H9 (cell line): ENCODE data around the gene GAMT. TPM values are rescaled to one million over a fixed set of nuclear protein-coding genes. Genes with fewer than 3 reads are reported as not detected.

Experiments
- DNase-seq: peaks from one replicate; pipeline ENCODE4 v3.0.0-alpha.2; 2017
- H2AFZ ChIP-seq: one replicate; pipeline ENCODE4 v1.6.1; 2013; ENCODE audit warnings: mild to moderate bottlenecking, low read length, control low read depth, moderate library complexity
- H2AK5ac ChIP-seq: 2 replicates; pipeline ENCODE4 v1.6.1; 2013; ENCODE audit warnings: low read length, control low read depth, mixed read lengths; ENCODE audit not compliant: insufficient read length
- H2BK120ac ChIP-seq: one replicate; pipeline ENCODE4 v1.6.1; 2013; ENCODE audit warnings: low read depth, mild to moderate bottlenecking, low read length, control low read depth, inconsistent platforms; ENCODE audit not compliant: poor library complexity, severe bottlenecking
- H2BK12ac ChIP-seq: 2 replicates; pipeline ENCODE4 v1.6.1; 2013; ENCODE audit warnings: low read length, control low read depth, mixed read lengths, low read depth; ENCODE audit not compliant: insufficient read length
- H2BK15ac ChIP-seq: 2 replicates; pipeline ENCODE4 v1.6.1; 2013; ENCODE audit warnings: low read depth, low read length, control low read depth
- H2BK20ac ChIP-seq: one replicate; pipeline ENCODE4 v1.6.1; 2013; ENCODE audit warnings: low read depth, mild to moderate bottlenecking, low read length, control low read depth, inconsistent platforms; ENCODE audit not compliant: poor library complexity, severe bottlenecking
- H2BK5ac ChIP-seq: 2 replicates; pipeline ENCODE4 v1.6.1; 2013; ENCODE audit warnings: low read length, control low read depth, mixed read lengths; ENCODE audit not compliant: insufficient read length
- H3K14ac ChIP-seq: 2 replicates; pipeline ENCODE4 v1.6.1; 2013; ENCODE audit warnings: low read length, control low read depth; ENCODE audit not compliant: insufficient read depth
- H3K18ac ChIP-seq: 2 replicates; pipeline ENCODE4 v1.6.1; 2013; ENCODE audit warnings: low read depth, mild to moderate bottlenecking, mixed read lengths, low read length, control low read depth; ENCODE audit not compliant: insufficient read length
- H3K23ac ChIP-seq: 2 replicates; pipeline ENCODE4 v1.6.1; 2013; ENCODE audit warnings: low read length, control low read depth, mixed read lengths, low read depth; ENCODE audit not compliant: insufficient read length
- H3K23me2 ChIP-seq: 2 replicates; pipeline ENCODE4 v1.6.1; 2013; ENCODE audit warnings: low read depth, mild to moderate bottlenecking, mixed read lengths, low read length, control low read depth; ENCODE audit not compliant: insufficient read length, poor library complexity, severe bottlenecking
- H3K27ac ChIP-seq: 2 replicates; pipeline ENCODE4 v1.5.1; 2013; ENCODE audit warnings: low read length, control low read depth, mixed read lengths, low read depth; ENCODE audit not compliant: insufficient read length
- H3K27me3 ChIP-seq: 2 replicates; pipeline ENCODE4 v1.6.1; 2013; ENCODE audit warnings: low read length, control low read depth, inconsistent platforms; ENCODE audit not compliant: insufficient read depth
- H3K4ac ChIP-seq: 2 replicates; pipeline ENCODE4 v1.6.1; 2013; ENCODE audit warnings: low read depth, mild to moderate bottlenecking, control low read depth, inconsistent platforms, low read length, moderate library complexity
- H3K4me1 ChIP-seq: 2 replicates; pipeline ENCODE4 v1.6.1; 2013; ENCODE audit warnings: low read length, control low read depth, inconsistent platforms; ENCODE audit not compliant: insufficient read depth
- H3K4me2 ChIP-seq: 2 replicates; pipeline ENCODE4 v1.6.1; 2013; ENCODE audit warnings: low read length, control low read depth, mixed read lengths; ENCODE audit not compliant: insufficient read length, insufficient read depth
- H3K56ac ChIP-seq: 2 replicates; pipeline ENCODE4 v1.6.1; 2013; ENCODE audit warnings: low read depth, mild to moderate bottlenecking, mixed read lengths, low read length, control low read depth; ENCODE audit not compliant: insufficient read length
- H3K79me1 ChIP-seq: 2 replicates; pipeline ENCODE4 v1.6.1; 2013; ENCODE audit warnings: low read depth, mild to moderate bottlenecking, moderate library complexity, low read length, control low read depth, inconsistent platforms; ENCODE audit not compliant: insufficient read depth, poor library complexity, severe bottlenecking
- H3K79me2 ChIP-seq: 2 replicates; pipeline ENCODE4 v1.6.1; 2013; ENCODE audit warnings: low read length, control low read depth, inconsistent platforms; ENCODE audit not compliant: insufficient read depth
- H3K9ac ChIP-seq: 2 replicates; pipeline ENCODE4 v1.6.1; 2013; ENCODE audit warnings: low read length, control low read depth, mixed read lengths; ENCODE audit not compliant: insufficient read length; ENCODE audit errors: extremely low read depth
- H3K9me3 ChIP-seq: one replicate; pipeline ENCODE4 v1.6.1; 2013; ENCODE audit warnings: low read depth, low read length, inconsistent platforms; ENCODE audit not compliant: control insufficient read depth
- H3T11ph ChIP-seq: one replicate; pipeline ENCODE4 v1.6.1; 2013; ENCODE audit warnings: mild to moderate bottlenecking, low read length, control low read depth, inconsistent platforms
- H4K20me1 ChIP-seq: one replicate; pipeline ENCODE4 v1.6.1; 2013; ENCODE audit not compliant: control insufficient read depth, insufficient read length, insufficient read depth
- H4K5ac ChIP-seq: 2 replicates; pipeline ENCODE4 v1.6.1; 2013; ENCODE audit warnings: low read depth, mild to moderate bottlenecking, mixed read lengths, low read length, control low read depth; ENCODE audit not compliant: insufficient read length
- H4K8ac ChIP-seq: replicated peaks from 2 replicates; pipeline ENCODE4 v1.6.1; 2013; ENCODE audit warnings: low read length, control low read depth, mixed read lengths, low read depth; ENCODE audit not compliant: insufficient read length
- H4K91ac ChIP-seq: 2 replicates; pipeline ENCODE4 v1.6.1; 2013; ENCODE audit warnings: low read depth, mild to moderate bottlenecking, moderate library complexity, mixed read lengths, low read length, control low read depth; ENCODE audit not compliant: insufficient read length
- H3K27ac Mint-ChIP-seq, 3 experiments: 2 replicates in 2 of 3; 3 replicates in 1 of 3; pipeline ENCODE4 v1.8.0; 2020 to 2021; ENCODE audit warnings: mixed read lengths in 3 of 3, mild to moderate bottlenecking in 1 of 3, moderate library complexity in 1 of 3
- H3K27me3 Mint-ChIP-seq: 2 replicates; pipeline ENCODE4 v1.8.0; 2021; ENCODE audit warnings: low read depth, mild to moderate bottlenecking, moderate library complexity, mixed read lengths
- H3K36me3 Mint-ChIP-seq, 3 experiments: 2 replicates in 2 of 3; 3 replicates in 1 of 3; pipeline ENCODE4 v1.8.0; 2020 to 2021; ENCODE audit warnings: low read depth in 3 of 3, mixed read lengths in 3 of 3; ENCODE audit not compliant: insufficient read depth in 1 of 3
- H3K4me1 Mint-ChIP-seq, 2 experiments: 2 replicates each; pipeline ENCODE4 v1.8.0; 2020; ENCODE audit warnings: mixed read lengths in 2 of 2
- H3K4me3 Mint-ChIP-seq, 2 experiments: 2 replicates in 1 of 2; 3 replicates in 1 of 2; pipeline ENCODE4 v1.8.0; 2020 to 2021; ENCODE audit warnings: mild to moderate bottlenecking in 2 of 2, mixed read lengths in 2 of 2, moderate library complexity in 1 of 2
- H3K9me3 Mint-ChIP-seq, 2 experiments: 2 replicates in 1 of 2; 3 replicates in 1 of 2; pipeline ENCODE4 v1.8.0; 2020; ENCODE audit warnings: mild to moderate bottlenecking in 2 of 2, mixed read lengths in 2 of 2, moderate library complexity in 1 of 2
- WGBS: extraction: QIAGEN DNeasy Blood & Tissue Kit; methylation state at CpG from one replicate; pipeline ENCODE4 v1.1.7; 2013; ENCODE audit warnings: missing lambda C conversion rate, low lambda C conversion rate, mixed read lengths; ENCODE audit not compliant: insufficient read length; ENCODE audit errors: extremely low coverage; 5-methylcytosine and 5-hydroxymethylcytosine counted together
- total RNA-seq: library from RNA; stranded (reverse); gene quantifications from 2 replicates; pipeline ENCODE4 v1.2.1, GENCODE V29; 2021
- TF ChIP-seq, protein P1 (sequence below): fragments of 200-600 bp; sonication (generic); conservative IDR thresholded peaks from 3 replicates; pipeline ENCODE4 v1.8.0; 2021; ENCODE audit warnings: antibody characterized with exemption, mild to moderate bottlenecking

GAMT gene
- total RNA-seq, 1 experiment from 2014 or later = 26.6 TPM

DNA sequence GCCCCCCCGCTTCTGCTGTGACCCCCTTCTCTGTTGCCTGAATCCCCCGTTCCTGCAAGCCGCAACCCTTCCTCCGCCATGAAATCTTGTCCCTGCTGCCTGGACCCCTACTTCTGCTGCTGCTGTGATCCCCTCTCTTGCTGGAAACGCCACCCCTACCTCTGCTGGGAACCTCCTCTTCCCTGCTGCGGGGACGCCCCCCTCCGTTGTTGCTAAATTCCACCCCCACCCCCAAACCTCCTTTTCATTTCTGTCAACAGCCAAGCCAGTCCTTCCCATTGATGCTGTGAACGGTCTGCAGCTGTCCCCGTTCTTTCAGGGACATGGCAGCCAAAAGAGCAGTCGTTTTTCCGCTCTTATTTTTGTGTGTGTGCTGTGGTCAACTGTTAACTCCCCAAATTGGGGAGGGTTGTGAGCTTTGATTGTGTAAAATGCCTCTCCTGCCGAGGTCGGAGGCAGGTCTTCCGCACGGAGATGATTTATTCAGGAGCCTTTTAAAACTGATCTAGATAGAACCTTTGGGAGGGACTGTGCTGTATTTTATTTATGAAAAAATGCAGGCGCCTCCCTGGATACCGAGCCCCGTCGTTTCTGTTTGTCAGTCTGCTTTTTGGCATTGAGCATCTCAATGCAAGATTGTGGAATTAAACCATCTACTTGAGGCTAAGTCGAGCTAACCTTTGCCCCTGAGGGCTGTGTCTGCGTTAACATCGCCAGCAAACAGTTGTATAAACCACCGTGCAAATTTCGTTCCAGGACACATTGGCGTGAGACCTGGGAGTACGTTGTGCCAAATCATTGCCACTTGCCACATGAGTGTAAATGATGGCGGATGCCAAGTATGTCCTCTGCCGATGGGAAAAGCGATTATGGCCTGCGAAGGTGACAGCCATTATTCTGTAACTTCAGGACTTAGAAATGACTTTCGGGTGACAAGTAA, 45.5 kb downstream of the GAMT start:
- Histone ChIP-seq H3K56ac (no peak overlapping the region), H3K4me1 (no peaks in the 10 kb centered on the region)

More for the DNA sequence above, 45.5 kb downstream of the GAMT start:
- Histone ChIP-seq H2BK20ac (no peak overlapping the region), H3K27me3 (no peaks in the 10 kb centered on the region), H3K79me1 (no peaks in the 10 kb centered on the region), H4K8ac (no peak overlapping the region), H2BK120ac (no peak overlapping the region), H3K23ac (no peak overlapping the region), H2BK12ac (no peak overlapping the region), H3K79me2 (no peaks in the 10 kb centered on the region), H4K91ac (no peak overlapping the region), H2AFZ (no peak overlapping the region), H3K4me2 (peak overlapping the region; percentile 67), H3T11ph (no peak overlapping the region), H4K5ac (no peak overlapping the region), H2BK15ac (no peak overlapping the region), H3K14ac (no peak overlapping the region), H3K4ac (no peak overlapping the region), H3K23me2 (peaks cover 15% of the 10 kb centered on the region), H3K9ac (peak overlapping the region; percentile 44), H2AK5ac (no peak overlapping the region), H2BK5ac (no peak overlapping the region), H3K18ac (no peak overlapping the region), H3K9me3 (no peaks in the 10 kb centered on the region), H4K20me1 (peaks cover 2% of the 10 kb centered on the region), H3K27ac (no peak overlapping the region)
- Mint-ChIP-seq H3K27ac (peak overlapping the region in 1 of 3 experiments; percentile 45; a peak in 3 of 7 replicates), H3K9me3 (no peaks in the 10 kb centered on the region), H3K4me1 (peaks cover 48 to 51% of the 10 kb centered on the region in 2 experiments), H3K4me3 (peak overlapping the region; percentile 74 to 90), H3K27me3 (peaks cover 1% of the 10 kb centered on the region; the same call in 1 of the 2 replicates), H3K36me3 (peaks cover 8 to 46% (median 42%) of the 10 kb centered on the region in 3 experiments)
- no CpG with 5 or more reads among the region's 32 CpGs for WGBS
- TF ChIP-seq, protein P1, sequence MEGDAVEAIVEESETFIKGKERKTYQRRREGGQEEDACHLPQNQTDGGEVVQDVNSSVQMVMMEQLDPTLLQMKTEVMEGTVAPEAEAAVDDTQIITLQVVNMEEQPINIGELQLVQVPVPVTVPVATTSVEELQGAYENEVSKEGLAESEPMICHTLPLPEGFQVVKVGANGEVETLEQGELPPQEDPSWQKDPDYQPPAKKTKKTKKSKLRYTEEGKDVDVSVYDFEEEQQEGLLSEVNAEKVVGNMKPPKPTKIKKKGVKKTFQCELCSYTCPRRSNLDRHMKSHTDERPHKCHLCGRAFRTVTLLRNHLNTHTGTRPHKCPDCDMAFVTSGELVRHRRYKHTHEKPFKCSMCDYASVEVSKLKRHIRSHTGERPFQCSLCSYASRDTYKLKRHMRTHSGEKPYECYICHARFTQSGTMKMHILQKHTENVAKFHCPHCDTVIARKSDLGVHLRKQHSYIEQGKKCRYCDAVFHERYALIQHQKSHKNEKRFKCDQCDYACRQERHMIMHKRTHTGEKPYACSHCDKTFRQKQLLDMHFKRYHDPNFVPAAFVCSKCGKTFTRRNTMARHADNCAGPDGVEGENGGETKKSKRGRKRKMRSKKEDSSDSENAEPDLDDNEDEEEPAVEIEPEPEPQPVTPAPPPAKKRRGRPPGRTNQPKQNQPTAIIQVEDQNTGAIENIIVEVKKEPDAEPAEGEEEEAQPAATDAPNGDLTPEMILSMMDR = no peak
- no peak for DNase-seq
